Adrenal gland (tissue), 12 donors: ENCODE data around the gene ADAMTS20. TPM values are rescaled to one million over a fixed set of nuclear protein-coding genes. Genes with fewer than 3 reads are reported as not detected.

ENCODE experiments used
- DNase-seq, 7 donors: peaks; one replicate each; pipeline ENCODE4 v3.0.0-alpha.2; 2019 to 2020
- H3K27ac ChIP-seq, 5 donors: fragments of 200-600 bp; sonication (generic) in 4 of 5; 1 replicate in 3 of 5; 2 replicates in 2 of 5; pipeline versions ENCODE4 v1.5.1 to v1.8.0; 2016 to 2020; ENCODE audit warnings: mild to moderate bottlenecking in 1 of 5
- H3K27me3 ChIP-seq: fragments of 200-600 bp; 2 replicates; pipeline ENCODE4 v1.8.0; 2021
- H3K36me3 ChIP-seq, 2 donors: fragments of 200-600 bp; replicated peaks in 1 of 2; 1 replicate in 1 of 2; 2 replicates in 1 of 2; pipeline versions ENCODE4 v1.5.1 to v1.8.0; 2018 to 2022
- H3K4me1 ChIP-seq, 2 donors: fragments of 200-600 bp; replicated peaks in 1 of 2; 1 replicate in 1 of 2; 2 replicates in 1 of 2; pipeline versions ENCODE4 v1.5.1 to v1.8.0; 2018 to 2021
- H3K4me3 ChIP-seq, 4 donors: fragments of 200-600 bp; sonication (generic) in 3 of 4; one replicate each; pipeline ENCODE4 v1.5.1; 2016 to 2018
- H3K9me3 ChIP-seq, 3 donors: fragments of 200-600 bp; sonication (generic) in 1 of 3; replicated peaks in 1 of 3; 1 replicate in 2 of 3; 2 replicates in 1 of 3; pipeline versions ENCODE4 v1.5.1 to v1.8.0; 2016 to 2021
- POLR2A ChIP-seq, 2 donors: fragments of 450-650 bp; IDR thresholded peaks; one replicate each; pipeline ENCODE4 v1.6.1; 2017; ENCODE audit warnings: antibody characterized with exemption in 2 of 2, mild to moderate bottlenecking in 2 of 2, moderate library complexity in 1 of 2
- WGBS, 4 donors: extraction: QIAGEN DNeasy Blood & Tissue Kit in 2 of 4; methylation state at CpG; one replicate each; pipeline versions ENCODE4 v1.1.5 to v1.1.7; 2013 to 2017; 5-methylcytosine and 5-hydroxymethylcytosine counted together
- intact Hi-C, 2 donors: fragments of 100-400 bp; cut with DNase I; formaldehyde crosslinking; loops; one replicate each; pipeline versions ENCODE4 v1.14.1 to v1.15.0; 2022 to 2023
- polyA plus RNA-seq, 3 donors: library from polyadenylated mRNA; stranded (reverse); fragments of 200-250 nt in 2 of 3; fragments of 350-450 nt in 1 of 3; fragmentation: Illumina TruSeq in 1 of 3; extraction: RNeasy Lipid Tissue Mini Kit (QIAGEN cat#74804) in 1 of 3; gene quantifications; one replicate each; pipeline ENCODE4 v1.2.3, GENCODE V29; 2013 to 2014
- total RNA-seq, 9 donors: library from RNA; depleted of rRNA in 4 of 9; stranded (reverse); fragments of >200 nt in 4 of 9; fragments of 120-200 nt in 1 of 9; fragmentation: NEBNext Ultra II Directional in 1 of 9; extraction: Animal tissue kit (Norgen Biotek cat#: 25700) in 1 of 9; gene quantifications; one replicate each; pipeline versions ENCODE4 v1.1.0 to v1.2.4, GENCODE V29; 2013 to 2023
- TF ChIP-seq, protein P1 (sequence below), 6 experiments: fragments of 450-650 bp in 4 of 6; fragments of 200-600 bp in 2 of 6; sonication (generic) in 1 of 6; IDR thresholded peaks; 1 replicate in 5 of 6; 2 replicates in 1 of 6; pipeline versions ENCODE4 v1.5.1 to v1.8.0; 2016 to 2021; ENCODE audit warnings: antibody characterized with exemption in 6 of 6, mild to moderate bottlenecking in 2 of 6, moderate library complexity in 1 of 6
- donor health status: healthy with polysubstance abuse.
- donor health status: Bipolar disorder and iron deficiency.
- donor health status: DM: yes; HTN: yes; CAD: no.
- donor health status: DM: no; HTN: no; CAD: no.
- donor health status: DM: no; HTN: no; CAD: no.
- donor health status: DM: yes; HTN: yes; CAD: no.

The ADAMTS20 gene
- total and polyA plus RNA-seq, 12 donors: 0.04 to 0.43 (median 0.28) TPM; not detected in 9

DNA sequence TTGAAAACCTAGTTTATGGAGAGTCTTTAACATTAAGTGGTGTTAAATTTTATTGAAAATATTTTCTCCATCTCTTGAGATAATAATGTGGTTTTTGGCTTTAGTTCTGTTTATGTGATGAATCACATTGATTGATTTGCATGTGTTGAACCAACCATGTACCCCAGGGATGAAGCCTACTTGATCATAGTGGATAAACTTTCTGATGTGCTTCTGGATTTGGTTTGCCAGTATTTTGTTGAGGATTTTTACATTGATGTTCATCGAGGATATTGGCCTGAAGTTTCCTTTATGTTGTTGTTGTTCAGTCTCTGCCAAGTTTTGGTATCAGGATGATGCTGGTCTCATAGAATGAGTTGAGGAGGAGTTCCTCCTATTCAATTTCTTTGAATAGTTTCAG is 222.6 kb downstream of the ADAMTS20 start:
- Histone ChIP-seq H3K9me3 (no peaks in the 10 kb centered on the region), H3K27ac (no peak overlapping the region), H3K27me3 (no peaks in the 10 kb centered on the region), H3K4me3 (no peak overlapping the region), H3K4me1 (no peaks in the 10 kb centered on the region), H3K36me3 (no peaks in the 10 kb centered on the region)
- intact Hi-C loops: no loop called here
- TF ChIP-seq, protein P1, sequence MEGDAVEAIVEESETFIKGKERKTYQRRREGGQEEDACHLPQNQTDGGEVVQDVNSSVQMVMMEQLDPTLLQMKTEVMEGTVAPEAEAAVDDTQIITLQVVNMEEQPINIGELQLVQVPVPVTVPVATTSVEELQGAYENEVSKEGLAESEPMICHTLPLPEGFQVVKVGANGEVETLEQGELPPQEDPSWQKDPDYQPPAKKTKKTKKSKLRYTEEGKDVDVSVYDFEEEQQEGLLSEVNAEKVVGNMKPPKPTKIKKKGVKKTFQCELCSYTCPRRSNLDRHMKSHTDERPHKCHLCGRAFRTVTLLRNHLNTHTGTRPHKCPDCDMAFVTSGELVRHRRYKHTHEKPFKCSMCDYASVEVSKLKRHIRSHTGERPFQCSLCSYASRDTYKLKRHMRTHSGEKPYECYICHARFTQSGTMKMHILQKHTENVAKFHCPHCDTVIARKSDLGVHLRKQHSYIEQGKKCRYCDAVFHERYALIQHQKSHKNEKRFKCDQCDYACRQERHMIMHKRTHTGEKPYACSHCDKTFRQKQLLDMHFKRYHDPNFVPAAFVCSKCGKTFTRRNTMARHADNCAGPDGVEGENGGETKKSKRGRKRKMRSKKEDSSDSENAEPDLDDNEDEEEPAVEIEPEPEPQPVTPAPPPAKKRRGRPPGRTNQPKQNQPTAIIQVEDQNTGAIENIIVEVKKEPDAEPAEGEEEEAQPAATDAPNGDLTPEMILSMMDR (IDR thresholded peaks at IDR 0.05): no peak
- no peak for TF ChIP-seq POLR2A (IDR thresholded peaks at IDR 0.05)
- WGBS, 4 donors: 57 to 61% (median 59%) methylated on average over 1 of the region's 1 CpG
- no peak for DNase-seq

DNA sequence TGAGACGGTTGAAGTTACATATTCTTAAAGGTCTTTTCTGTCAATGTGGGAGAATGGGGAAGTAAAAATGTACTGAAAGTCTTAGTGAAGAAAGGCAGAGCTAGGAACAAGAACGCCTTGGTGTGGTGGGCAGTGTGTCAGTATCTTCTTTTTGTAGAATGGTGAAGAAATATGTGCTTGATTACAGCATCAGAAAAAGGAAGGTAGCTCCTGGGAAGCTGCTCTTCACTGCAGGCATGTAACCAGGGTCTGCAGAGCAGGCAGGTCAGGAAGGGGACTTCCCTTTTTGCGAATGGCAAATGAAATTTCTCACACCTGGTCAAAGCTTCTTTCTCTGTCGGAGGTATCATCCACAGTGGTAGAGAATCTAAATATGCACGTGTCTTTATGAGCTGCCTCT is 226.2 kb downstream of the ADAMTS20 start:
- no peaks in the 10 kb centered on the region for H3K27me3 ChIP-seq
- intact Hi-C loops: no loop called here
- no peak for DNase-seq
- H3K4me3 ChIP-seq: no peak overlapping the region
- H3K36me3 ChIP-seq: no peaks in the 10 kb centered on the region
- WGBS, 4 donors: 78 to 84% (median 78%) methylated on average over 5 of the region's 5 CpGs
- H3K27ac ChIP-seq: no peak overlapping the region
- no peak for TF ChIP-seq POLR2A (IDR thresholded peaks at IDR 0.05)
- TF ChIP-seq, protein P1 (IDR thresholded peaks at IDR 0.05): no peak
- H3K9me3 ChIP-seq: no peaks in the 10 kb centered on the region
- no peaks in the 10 kb centered on the region for H3K4me1 ChIP-seq

DNA sequence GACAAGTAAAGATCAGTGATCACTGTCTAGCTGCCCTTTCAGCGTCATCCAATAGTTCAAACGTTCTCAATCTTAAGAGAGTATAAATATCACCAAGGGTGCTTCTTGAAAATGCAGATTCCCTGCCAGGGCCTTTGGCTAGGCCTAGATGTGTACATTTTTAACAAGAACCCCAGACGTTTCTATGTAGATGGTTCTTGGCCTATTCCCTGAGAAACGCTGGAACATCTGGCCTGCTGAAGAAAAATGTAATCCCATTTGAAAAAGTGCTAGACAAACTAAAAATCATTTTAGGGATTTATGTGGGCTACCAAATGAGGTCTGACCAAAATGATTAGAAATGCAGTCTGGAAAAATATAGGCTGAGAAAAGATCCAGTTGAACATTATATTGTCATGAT is 231.7 kb downstream of the ADAMTS20 start:
- DNase-seq: no peak
- no peaks in the 10 kb centered on the region for H3K27me3 ChIP-seq
- H3K9me3 ChIP-seq: no peaks in the 10 kb centered on the region
- no peak for TF ChIP-seq POLR2A (IDR thresholded peaks at IDR 0.05)
- TF ChIP-seq, protein P1 (IDR thresholded peaks at IDR 0.05): no peak
- H3K4me3 ChIP-seq: no peak overlapping the region
- intact Hi-C loops: no loop called here
- no peaks in the 10 kb centered on the region for H3K36me3 ChIP-seq
- H3K4me1 ChIP-seq: no peaks in the 10 kb centered on the region
- no peak overlapping the region for H3K27ac ChIP-seq
- WGBS, 4 donors: 56 to 69% (median 66%) methylated on average over 4 of the region's 4 CpGs

DNA sequence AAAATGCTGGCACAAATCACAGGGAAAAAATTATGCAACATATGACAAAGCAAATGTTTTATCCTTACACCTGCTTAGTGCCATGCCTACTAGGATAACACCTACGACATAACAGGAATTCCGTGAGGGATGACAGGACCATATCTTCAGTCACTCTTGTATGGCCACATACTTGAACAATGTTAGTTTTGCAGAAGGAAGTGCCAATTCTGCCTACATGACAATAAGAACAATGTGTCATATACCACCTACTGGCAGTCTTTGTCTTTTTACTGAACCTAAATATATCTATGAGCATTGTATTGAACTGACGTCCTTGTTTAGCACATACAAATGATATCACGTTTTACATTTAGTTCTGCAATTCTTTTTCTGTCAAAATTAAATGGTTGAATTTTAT is 234.0 kb downstream of the ADAMTS20 start:
- no peak overlapping the region for H3K4me3 ChIP-seq
- no peaks in the 10 kb centered on the region for H3K4me1 ChIP-seq
- no peak for TF ChIP-seq POLR2A (IDR thresholded peaks at IDR 0.05)
- TF ChIP-seq, protein P1 (IDR thresholded peaks at IDR 0.05): no peak
- 71 to 83% (median 80%) methylated on average over 4 of the region's 4 CpGs for WGBS, 4 donors
- no peaks in the 10 kb centered on the region for H3K27me3 ChIP-seq
- DNase-seq: no peak
- H3K27ac ChIP-seq: no peak overlapping the region
- no peaks in the 10 kb centered on the region for H3K9me3 ChIP-seq
- H3K36me3 ChIP-seq: no peaks in the 10 kb centered on the region
- intact Hi-C loops: no loop called here
